Right renal cortex interstitium (tissue), 3 donors: ENCODE measurements around the gene CES3. TPM values are rescaled to one million over a fixed set of nuclear protein-coding genes. Genes with fewer than 3 reads are reported as not detected.

Experiments
- polyA plus RNA-seq, 3 donors: library from polyadenylated mRNA; unstranded; fragments of 120-200 nt; gene quantifications; one replicate each; pipeline ENCODE4 v1.2.1, GENCODE V29; 2013; ENCODE audit not compliant: insufficient read length in 3 of 3

CES3 gene
- polyA plus RNA-seq, 3 donors, result 1.3 to 3.1 (median 1.8) TPM

Other genes with a start within 250 kb of the CES3 start
- gene DYNC1LI2, start 209.7 kb upstream of the CES3 start, polyA plus RNA-seq, result 100 to 1,000 TPM in 1 of 3 donors, 10 to 100 TPM in 2; 96.3 to 104 (median 97.4) TPM
- gene TERB1, start 159.7 kb upstream of the CES3 start, polyA plus RNA-seq, result under 1 TPM in 1 of 3 donors, not detected in 2; 0.16 TPM
- gene NAE1, start 130.3 kb upstream of the CES3 start, polyA plus RNA-seq, result 10 to 100 TPM; 83.5 to 89.4 (median 84.9) TPM
- under 1 TPM; 0.11 to 0.25 (median 0.24) TPM for gene CA7, start 116.9 kb upstream of the CES3 start, polyA plus RNA-seq
- gene PDP2, start 80.8 kb upstream of the CES3 start, polyA plus RNA-seq, result 10 to 100 TPM; 12.3 to 12.9 (median 12.7) TPM
- gene CDH16, start 42.4 kb upstream of the CES3 start, polyA plus RNA-seq, result 100 to 1,000 TPM; 228 to 269 (median 251) TPM
- 1 to 10 TPM; 1.9 to 3.2 (median 2.1) TPM for gene RRAD, start 35.7 kb upstream of the CES3 start, polyA plus RNA-seq
- 10 to 100 TPM; 76.4 to 98.5 (median 95.7) TPM for gene CIAO2B, start 26.9 kb upstream of the CES3 start, polyA plus RNA-seq
- gene CES2, start 25.8 kb upstream of the CES3 start, polyA plus RNA-seq, result 10 to 100 TPM; 39.6 to 45.2 (median 39.7) TPM
- 1 to 10 TPM; 6.1 to 6.8 (median 6.7) TPM for gene CES4A, start 27.3 kb downstream of the CES3 start, polyA plus RNA-seq
- gene CBFB, start 67.9 kb downstream of the CES3 start, polyA plus RNA-seq, result 10 to 100 TPM; 64.9 to 70.8 (median 66.6) TPM
- gene PHAF1, start 148.7 kb downstream of the CES3 start, polyA plus RNA-seq, result 10 to 100 TPM; 22.9 to 26.7 (median 23.1) TPM
- gene B3GNT9, start 189.7 kb downstream of the CES3 start, polyA plus RNA-seq, result 1 to 10 TPM; 9.0 to 9.8 (median 9.1) TPM
- 1 to 10 TPM; 3.5 to 4.3 (median 3.8) TPM for gene TRADD, start 198.6 kb downstream of the CES3 start, polyA plus RNA-seq
- gene FBXL8, start 198.7 kb downstream of the CES3 start, polyA plus RNA-seq, result under 1 TPM; 0.96 to 1.00 (median 0.96) TPM
- 1 to 10 TPM; 1.1 to 1.3 (median 1.2) TPM for gene HSF4, start 203.5 kb downstream of the CES3 start, polyA plus RNA-seq
- gene NOL3, start 209.3 kb downstream of the CES3 start, polyA plus RNA-seq, result 1 to 10 TPM; 3.9 to 4.3 (median 4.2) TPM
- 10 to 100 TPM; 22.7 to 28.4 (median 27.3) TPM for gene MATCAP1, start 222.7 kb downstream of the CES3 start, polyA plus RNA-seq
- gene EXOC3L1, start 228.9 kb downstream of the CES3 start, polyA plus RNA-seq, result 1 to 10 TPM; 4.2 to 5.6 (median 4.3) TPM
- 10 to 100 TPM; 51.1 to 55.7 (median 53.0) TPM for gene E2F4, start 230.9 kb downstream of the CES3 start, polyA plus RNA-seq
- 1 to 10 TPM; 4.3 to 5.5 (median 4.9) TPM for gene ELMO3, start 237.9 kb downstream of the CES3 start, polyA plus RNA-seq